Gastrocnemius medialis (tissue), 4 donors: ENCODE results near the gene CPNE2. TPM values are rescaled to one million over a fixed set of nuclear protein-coding genes. Genes with fewer than 3 reads are reported as not detected.

Experiments
- ATAC-seq, 2 donors: fragments of 150-250 bp; one replicate each; pipeline ENCODE4 v1.9.1; 2016
- DNase-seq, 2 donors: peaks; one replicate each; pipeline ENCODE4 v3.0.0-alpha.2; 2019
- H3K27ac ChIP-seq, 4 donors: fragments of 200-600 bp; sonication (generic); 1 replicate in 1 of 4; 2 replicates in 3 of 4; pipeline ENCODE4 v1.5.1; 2016 to 2018; ENCODE audit warnings: mild to moderate bottlenecking in 2 of 4, moderate library complexity in 1 of 4
- H3K27me3 ChIP-seq, 3 donors: fragments of 200-600 bp; sonication (generic) in 2 of 3; 1 replicate in 1 of 3; 2 replicates in 2 of 3; pipeline versions ENCODE4 v1.5.1 to v1.6.0; 2016 to 2019; ENCODE audit warnings: mild to moderate bottlenecking in 1 of 3, moderate library complexity in 1 of 3
- H3K36me3 ChIP-seq, 2 donors: fragments of 200-600 bp; sonication (generic) in 1 of 2; one replicate each; pipeline ENCODE4 v1.5.1; 2017 to 2018
- H3K4me1 ChIP-seq, 2 donors: fragments of 200-600 bp; sonication (generic) in 1 of 2; one replicate each; pipeline ENCODE4 v1.5.1; 2016 to 2017; ENCODE audit warnings: mild to moderate bottlenecking in 2 of 2
- H3K4me3 ChIP-seq, 4 donors: fragments of 200-600 bp; sonication (generic) in 3 of 4; 1 replicate in 1 of 4; 2 replicates in 3 of 4; pipeline ENCODE4 v1.5.1; 2016 to 2019; ENCODE audit warnings: mild to moderate bottlenecking in 2 of 4
- H3K9me3 ChIP-seq, 3 donors: fragments of 200-600 bp; sonication (generic) in 2 of 3; 1 replicate in 1 of 3; 2 replicates in 2 of 3; pipeline ENCODE4 v1.5.1; 2016 to 2019
- POLR2A ChIP-seq, 2 donors: fragments of 450-650 bp; IDR thresholded peaks; one replicate each; pipeline ENCODE4 v1.6.1; 2017; ENCODE audit warnings: antibody characterized with exemption in 2 of 2, mild to moderate bottlenecking in 2 of 2, moderate library complexity in 2 of 2
- in situ Hi-C, 4 donors: fragments of 200-750 bp; cut with MboI; loops; one replicate each; pipeline versions ENCODE4 v1.15.0 to v1.8.0; 2017; ENCODE audit warnings: low sequenced_read_pairs in 4 of 4
- intact Hi-C: fragments of 100-400 bp; cut with DNase I; formaldehyde crosslinking; loops from one replicate; pipeline ENCODE4 v1.15.1; 2023; ENCODE audit warnings: low total_unique reads
- total RNA-seq, 4 donors: library from RNA; depleted of rRNA; stranded (reverse); fragments of >200 nt; gene quantifications; one replicate each; pipeline versions ENCODE4 v1.1.0 to v1.2.3, GENCODE V29; 2016
- TF ChIP-seq, protein P1 (sequence below), 5 experiments: fragments of 450-650 bp in 3 of 5; fragments of 200-600 bp in 2 of 5; sonication (generic) in 2 of 5; IDR thresholded peaks in 4 of 5; conservative IDR thresholded peaks in 1 of 5; 1 replicate in 4 of 5; 2 replicates in 1 of 5; pipeline ENCODE4 v1.5.1; 2016 to 2019; ENCODE audit warnings: antibody characterized with exemption in 5 of 5, mild to moderate bottlenecking in 3 of 5, moderate library complexity in 3 of 5

CPNE2 gene
- total RNA-seq, 4 donors from 2014 or later: 11.7 to 20.0 (median 17.2) TPM

DNA sequence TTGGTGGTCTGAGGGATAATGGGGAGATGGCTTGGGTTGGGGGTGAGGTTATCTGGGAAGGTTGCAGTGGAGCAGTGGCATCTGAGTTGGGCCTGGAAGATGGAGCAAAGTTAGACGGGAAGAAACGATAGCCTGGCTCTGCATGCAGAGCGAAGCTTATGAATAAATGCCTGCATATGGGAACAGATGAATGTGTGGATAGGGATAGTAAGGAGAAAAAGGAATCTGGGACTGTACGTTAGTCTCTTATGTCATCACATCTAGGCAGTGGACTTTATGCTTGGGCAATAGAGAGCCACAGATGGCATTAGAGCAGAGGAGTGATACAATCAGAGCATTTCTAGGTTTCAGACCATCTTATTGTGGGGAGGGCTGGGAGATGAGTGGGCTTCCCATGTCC is 33.0 kb downstream of the CPNE2 start:
- Histone ChIP-seq H3K36me3 (peaks cover 0 to 16% of the 10 kb centered on the region in 2 donors), H3K4me3 (no peak overlapping the region), H3K4me1 (no peaks in the 10 kb centered on the region), H3K27ac (no peak overlapping the region), H3K27me3 (no peaks in the 10 kb centered on the region), H3K9me3 (no peaks in the 10 kb centered on the region)
- DNase-seq (no peak), ATAC-seq (no peak)
- in situ Hi-C loops (no loop called here), intact Hi-C loops (no loop called here)
- no peak for TF ChIP-seq POLR2A (IDR thresholded peaks at IDR 0.05)
- TF ChIP-seq, protein P1, sequence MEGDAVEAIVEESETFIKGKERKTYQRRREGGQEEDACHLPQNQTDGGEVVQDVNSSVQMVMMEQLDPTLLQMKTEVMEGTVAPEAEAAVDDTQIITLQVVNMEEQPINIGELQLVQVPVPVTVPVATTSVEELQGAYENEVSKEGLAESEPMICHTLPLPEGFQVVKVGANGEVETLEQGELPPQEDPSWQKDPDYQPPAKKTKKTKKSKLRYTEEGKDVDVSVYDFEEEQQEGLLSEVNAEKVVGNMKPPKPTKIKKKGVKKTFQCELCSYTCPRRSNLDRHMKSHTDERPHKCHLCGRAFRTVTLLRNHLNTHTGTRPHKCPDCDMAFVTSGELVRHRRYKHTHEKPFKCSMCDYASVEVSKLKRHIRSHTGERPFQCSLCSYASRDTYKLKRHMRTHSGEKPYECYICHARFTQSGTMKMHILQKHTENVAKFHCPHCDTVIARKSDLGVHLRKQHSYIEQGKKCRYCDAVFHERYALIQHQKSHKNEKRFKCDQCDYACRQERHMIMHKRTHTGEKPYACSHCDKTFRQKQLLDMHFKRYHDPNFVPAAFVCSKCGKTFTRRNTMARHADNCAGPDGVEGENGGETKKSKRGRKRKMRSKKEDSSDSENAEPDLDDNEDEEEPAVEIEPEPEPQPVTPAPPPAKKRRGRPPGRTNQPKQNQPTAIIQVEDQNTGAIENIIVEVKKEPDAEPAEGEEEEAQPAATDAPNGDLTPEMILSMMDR (IDR thresholded peaks at IDR 0.05 in 4 of 5, conservative IDR thresholded peaks at IDR 0.05 in 1 of 5): no peak

DNA sequence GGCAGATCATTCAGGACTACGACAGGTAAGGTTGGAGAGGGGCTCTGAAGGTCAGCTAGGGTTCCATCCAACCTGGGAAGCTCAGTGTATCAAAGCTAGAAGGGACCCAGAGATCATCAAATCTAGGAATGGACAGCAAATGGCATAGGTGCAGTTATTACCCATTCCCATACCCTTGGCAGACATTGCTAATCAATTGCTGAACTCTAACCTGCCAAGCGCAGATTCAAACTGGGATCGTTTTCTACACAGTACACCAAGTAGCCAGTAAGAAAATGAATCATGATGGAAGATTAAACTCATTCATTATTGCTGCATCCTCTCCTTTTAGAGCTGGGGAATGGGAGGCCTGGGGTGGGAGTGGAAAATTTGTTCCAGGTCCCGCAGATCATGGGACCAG is 33.6 kb downstream of the CPNE2 start:
- Histone ChIP-seq H3K4me3 (no peak overlapping the region), H3K4me1 (no peaks in the 10 kb centered on the region), H3K9me3 (no peaks in the 10 kb centered on the region), H3K27me3 (no peaks in the 10 kb centered on the region), H3K36me3 (peaks cover 0 to 13% of the 10 kb centered on the region in 2 donors), H3K27ac (no peak overlapping the region)
- ATAC-seq (no peak), DNase-seq (no peak)
- in situ Hi-C loops: no loop called here
- intact Hi-C loops: no loop called here
- TF ChIP-seq POLR2A (IDR thresholded peaks at IDR 0.05): no peak
- TF ChIP-seq, protein P1 (IDR thresholded peaks at IDR 0.05 in 4 of 5, conservative IDR thresholded peaks at IDR 0.05 in 1 of 5): no peak

DNA sequence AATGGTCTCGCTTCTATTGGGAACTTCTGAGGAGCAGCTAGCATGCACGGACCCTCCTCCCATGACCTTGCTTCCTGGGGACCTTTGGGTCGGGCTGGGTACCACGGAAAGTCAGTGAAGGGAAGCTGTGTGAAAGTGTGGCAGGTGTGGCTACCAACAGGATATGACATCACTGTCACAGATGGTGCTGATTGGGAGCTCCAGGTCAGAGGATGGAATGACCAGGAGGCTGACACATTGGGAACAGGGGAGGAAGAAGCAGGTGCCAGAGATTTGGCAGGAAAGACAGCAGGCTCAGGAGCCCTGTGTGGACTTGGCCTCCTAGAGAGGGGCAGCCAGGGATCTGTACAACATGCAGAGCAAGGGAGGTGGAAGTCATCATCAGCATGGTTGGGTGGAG is 34.0 kb downstream of the CPNE2 start:
- Histone ChIP-seq H3K27me3 (no peaks in the 10 kb centered on the region), H3K36me3 (peaks cover 0 to 10% of the 10 kb centered on the region in 2 donors), H3K4me3 (no peak overlapping the region), H3K4me1 (no peaks in the 10 kb centered on the region), H3K27ac (no peak overlapping the region), H3K9me3 (no peaks in the 10 kb centered on the region)
- intact Hi-C loops: no loop called here
- TF ChIP-seq, protein P1 (IDR thresholded peaks at IDR 0.05 in 4 of 5, conservative IDR thresholded peaks at IDR 0.05 in 1 of 5): no peak
- no peak for TF ChIP-seq POLR2A (IDR thresholded peaks at IDR 0.05)
- in situ Hi-C loops: no loop called here
- DNase-seq (no peak), ATAC-seq (no peak)

DNA sequence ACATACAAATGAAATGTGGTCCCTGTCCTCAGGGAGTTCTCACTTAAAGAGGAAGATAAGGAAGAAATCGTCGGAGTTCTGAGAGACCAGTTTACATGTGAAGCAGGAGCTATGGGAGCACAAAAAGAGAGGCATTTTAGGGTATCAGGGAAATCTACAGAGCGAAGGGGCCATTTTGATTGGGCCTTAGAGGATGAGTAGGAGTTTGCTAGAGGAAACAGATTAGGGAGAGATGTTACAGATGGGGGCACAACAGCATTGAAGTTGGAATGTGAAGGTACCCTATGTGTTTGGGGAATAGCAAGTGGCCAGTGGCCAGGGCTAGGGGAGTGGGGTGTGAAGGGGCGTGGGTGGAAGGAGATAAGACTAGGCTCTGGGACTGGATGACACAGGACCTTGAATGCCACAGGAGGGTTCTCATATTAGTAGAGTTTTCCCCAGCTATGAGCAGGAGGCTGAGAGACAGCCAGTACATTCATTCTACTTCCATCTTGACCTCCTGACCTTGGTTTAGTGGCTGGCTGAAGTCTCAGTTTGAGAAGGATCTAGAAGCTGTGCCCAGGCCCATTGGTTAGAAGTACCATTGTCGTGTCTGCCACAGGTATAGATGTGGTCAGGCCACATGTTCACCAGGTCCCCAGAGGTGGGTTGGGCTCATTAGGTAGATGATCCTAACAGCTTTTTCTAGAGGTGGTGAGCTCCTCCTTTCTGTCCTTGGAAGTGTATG is 34.8 kb downstream of the CPNE2 start:
- DNase-seq (no peak), ATAC-seq (no peak)
- peaks cover 0 to 5% of the 10 kb centered on the region in 2 donors for H3K36me3 ChIP-seq
- H3K27me3 ChIP-seq: no peaks in the 10 kb centered on the region
- in situ Hi-C loops (no loop called here), intact Hi-C loops (no loop called here)
- no peak overlapping the region for H3K4me3 ChIP-seq
- H3K4me1 ChIP-seq: no peaks in the 10 kb centered on the region
- TF ChIP-seq POLR2A (IDR thresholded peaks at IDR 0.05): no peak
- TF ChIP-seq, protein P1 (IDR thresholded peaks at IDR 0.05 in 4 of 5, conservative IDR thresholded peaks at IDR 0.05 in 1 of 5): no peak
- H3K27ac ChIP-seq: no peak overlapping the region
- no peaks in the 10 kb centered on the region for H3K9me3 ChIP-seq

DNA sequence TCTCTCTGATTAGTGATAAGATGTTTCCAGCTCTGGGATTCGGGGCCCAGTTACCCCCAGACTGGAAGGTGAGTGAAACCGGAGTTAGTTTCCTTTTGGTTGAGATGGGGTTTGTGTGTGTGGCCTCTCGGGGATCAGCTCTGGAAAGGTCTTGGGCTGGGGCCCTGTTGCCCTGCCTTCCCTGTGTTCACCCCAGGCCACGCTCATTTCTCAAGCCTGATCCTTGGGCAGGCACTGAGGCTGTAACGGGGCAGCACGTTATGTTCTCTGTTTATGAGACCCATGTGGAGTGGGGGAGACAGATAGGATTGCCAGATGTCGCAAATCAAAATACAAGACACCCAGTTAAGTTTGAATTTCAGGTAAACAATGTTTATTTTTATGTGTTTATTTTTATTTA is 35.5 kb downstream of the CPNE2 start:
- ATAC-seq (no peak), DNase-seq (no peak)
- Histone ChIP-seq H3K36me3 (peaks cover 0 to 5% of the 10 kb centered on the region in 2 donors), H3K27me3 (no peaks in the 10 kb centered on the region), H3K4me3 (no peak overlapping the region), H3K9me3 (no peaks in the 10 kb centered on the region), H3K27ac (no peak overlapping the region), H3K4me1 (no peaks in the 10 kb centered on the region)
- TF ChIP-seq POLR2A (IDR thresholded peaks at IDR 0.05): no peak
- TF ChIP-seq, protein P1 (IDR thresholded peaks at IDR 0.05 in 4 of 5, conservative IDR thresholded peaks at IDR 0.05 in 1 of 5): no peak
- in situ Hi-C loops (no loop called here), intact Hi-C loops (no loop called here)
